H9 (cell line): ENCODE data around the gene CDC42. TPM values are rescaled to one million over a fixed set of nuclear protein-coding genes. Genes with fewer than 3 reads are reported as not detected.
A peak's percentile ranks its signal among the peaks of the same experiment; 100 is the strongest.

Experiments
- DNase-seq: peaks from one replicate; pipeline ENCODE4 v3.0.0-alpha.2; 2017
- H2AFZ ChIP-seq: one replicate; pipeline ENCODE4 v1.6.1; 2013; ENCODE audit warnings: mild to moderate bottlenecking, low read length, control low read depth, moderate library complexity
- H2AK5ac ChIP-seq: 2 replicates; pipeline ENCODE4 v1.6.1; 2013; ENCODE audit warnings: low read length, control low read depth, mixed read lengths; ENCODE audit not compliant: insufficient read length
- H2BK120ac ChIP-seq: one replicate; pipeline ENCODE4 v1.6.1; 2013; ENCODE audit warnings: low read depth, mild to moderate bottlenecking, low read length, control low read depth, inconsistent platforms; ENCODE audit not compliant: poor library complexity, severe bottlenecking
- H2BK12ac ChIP-seq: 2 replicates; pipeline ENCODE4 v1.6.1; 2013; ENCODE audit warnings: low read length, control low read depth, mixed read lengths, low read depth; ENCODE audit not compliant: insufficient read length
- H2BK15ac ChIP-seq: 2 replicates; pipeline ENCODE4 v1.6.1; 2013; ENCODE audit warnings: low read depth, low read length, control low read depth
- H2BK20ac ChIP-seq: one replicate; pipeline ENCODE4 v1.6.1; 2013; ENCODE audit warnings: low read depth, mild to moderate bottlenecking, low read length, control low read depth, inconsistent platforms; ENCODE audit not compliant: poor library complexity, severe bottlenecking
- H2BK5ac ChIP-seq: 2 replicates; pipeline ENCODE4 v1.6.1; 2013; ENCODE audit warnings: low read length, control low read depth, mixed read lengths; ENCODE audit not compliant: insufficient read length
- H3K14ac ChIP-seq: 2 replicates; pipeline ENCODE4 v1.6.1; 2013; ENCODE audit warnings: low read length, control low read depth; ENCODE audit not compliant: insufficient read depth
- H3K18ac ChIP-seq: 2 replicates; pipeline ENCODE4 v1.6.1; 2013; ENCODE audit warnings: low read depth, mild to moderate bottlenecking, mixed read lengths, low read length, control low read depth; ENCODE audit not compliant: insufficient read length
- H3K23ac ChIP-seq: 2 replicates; pipeline ENCODE4 v1.6.1; 2013; ENCODE audit warnings: low read length, control low read depth, mixed read lengths, low read depth; ENCODE audit not compliant: insufficient read length
- H3K23me2 ChIP-seq: 2 replicates; pipeline ENCODE4 v1.6.1; 2013; ENCODE audit warnings: low read depth, mild to moderate bottlenecking, mixed read lengths, low read length, control low read depth; ENCODE audit not compliant: insufficient read length, poor library complexity, severe bottlenecking
- H3K27ac ChIP-seq: 2 replicates; pipeline ENCODE4 v1.5.1; 2013; ENCODE audit warnings: low read length, control low read depth, mixed read lengths, low read depth; ENCODE audit not compliant: insufficient read length
- H3K27me3 ChIP-seq: 2 replicates; pipeline ENCODE4 v1.6.1; 2013; ENCODE audit warnings: low read length, control low read depth, inconsistent platforms; ENCODE audit not compliant: insufficient read depth
- H3K4ac ChIP-seq: 2 replicates; pipeline ENCODE4 v1.6.1; 2013; ENCODE audit warnings: low read depth, mild to moderate bottlenecking, control low read depth, inconsistent platforms, low read length, moderate library complexity
- H3K4me1 ChIP-seq: 2 replicates; pipeline ENCODE4 v1.6.1; 2013; ENCODE audit warnings: low read length, control low read depth, inconsistent platforms; ENCODE audit not compliant: insufficient read depth
- H3K4me2 ChIP-seq: 2 replicates; pipeline ENCODE4 v1.6.1; 2013; ENCODE audit warnings: low read length, control low read depth, mixed read lengths; ENCODE audit not compliant: insufficient read length, insufficient read depth
- H3K56ac ChIP-seq: 2 replicates; pipeline ENCODE4 v1.6.1; 2013; ENCODE audit warnings: low read depth, mild to moderate bottlenecking, mixed read lengths, low read length, control low read depth; ENCODE audit not compliant: insufficient read length
- H3K79me1 ChIP-seq: 2 replicates; pipeline ENCODE4 v1.6.1; 2013; ENCODE audit warnings: low read depth, mild to moderate bottlenecking, moderate library complexity, low read length, control low read depth, inconsistent platforms; ENCODE audit not compliant: insufficient read depth, poor library complexity, severe bottlenecking
- H3K79me2 ChIP-seq: 2 replicates; pipeline ENCODE4 v1.6.1; 2013; ENCODE audit warnings: low read length, control low read depth, inconsistent platforms; ENCODE audit not compliant: insufficient read depth
- H3K9ac ChIP-seq: 2 replicates; pipeline ENCODE4 v1.6.1; 2013; ENCODE audit warnings: low read length, control low read depth, mixed read lengths; ENCODE audit not compliant: insufficient read length; ENCODE audit errors: extremely low read depth
- H3K9me3 ChIP-seq: one replicate; pipeline ENCODE4 v1.6.1; 2013; ENCODE audit warnings: low read depth, low read length, inconsistent platforms; ENCODE audit not compliant: control insufficient read depth
- H3T11ph ChIP-seq: one replicate; pipeline ENCODE4 v1.6.1; 2013; ENCODE audit warnings: mild to moderate bottlenecking, low read length, control low read depth, inconsistent platforms
- H4K20me1 ChIP-seq: one replicate; pipeline ENCODE4 v1.6.1; 2013; ENCODE audit not compliant: control insufficient read depth, insufficient read length, insufficient read depth
- H4K5ac ChIP-seq: 2 replicates; pipeline ENCODE4 v1.6.1; 2013; ENCODE audit warnings: low read depth, mild to moderate bottlenecking, mixed read lengths, low read length, control low read depth; ENCODE audit not compliant: insufficient read length
- H4K8ac ChIP-seq: replicated peaks from 2 replicates; pipeline ENCODE4 v1.6.1; 2013; ENCODE audit warnings: low read length, control low read depth, mixed read lengths, low read depth; ENCODE audit not compliant: insufficient read length
- H4K91ac ChIP-seq: 2 replicates; pipeline ENCODE4 v1.6.1; 2013; ENCODE audit warnings: low read depth, mild to moderate bottlenecking, moderate library complexity, mixed read lengths, low read length, control low read depth; ENCODE audit not compliant: insufficient read length
- H3K27ac Mint-ChIP-seq, 3 experiments: 2 replicates in 2 of 3; 3 replicates in 1 of 3; pipeline ENCODE4 v1.8.0; 2020 to 2021; ENCODE audit warnings: mixed read lengths in 3 of 3, mild to moderate bottlenecking in 1 of 3, moderate library complexity in 1 of 3
- H3K27me3 Mint-ChIP-seq: 2 replicates; pipeline ENCODE4 v1.8.0; 2021; ENCODE audit warnings: low read depth, mild to moderate bottlenecking, moderate library complexity, mixed read lengths
- H3K36me3 Mint-ChIP-seq, 3 experiments: 2 replicates in 2 of 3; 3 replicates in 1 of 3; pipeline ENCODE4 v1.8.0; 2020 to 2021; ENCODE audit warnings: low read depth in 3 of 3, mixed read lengths in 3 of 3; ENCODE audit not compliant: insufficient read depth in 1 of 3
- H3K4me1 Mint-ChIP-seq, 2 experiments: 2 replicates each; pipeline ENCODE4 v1.8.0; 2020; ENCODE audit warnings: mixed read lengths in 2 of 2
- H3K4me3 Mint-ChIP-seq, 2 experiments: 2 replicates in 1 of 2; 3 replicates in 1 of 2; pipeline ENCODE4 v1.8.0; 2020 to 2021; ENCODE audit warnings: mild to moderate bottlenecking in 2 of 2, mixed read lengths in 2 of 2, moderate library complexity in 1 of 2
- H3K9me3 Mint-ChIP-seq, 2 experiments: 2 replicates in 1 of 2; 3 replicates in 1 of 2; pipeline ENCODE4 v1.8.0; 2020; ENCODE audit warnings: mild to moderate bottlenecking in 2 of 2, mixed read lengths in 2 of 2, moderate library complexity in 1 of 2
- CTCF ChIP-seq: fragments of 200-600 bp; sonication (generic); conservative IDR thresholded peaks from 3 replicates; pipeline ENCODE4 v1.8.0; 2021; ENCODE audit warnings: antibody characterized with exemption, mild to moderate bottlenecking
- WGBS: extraction: QIAGEN DNeasy Blood & Tissue Kit; methylation state at CpG from one replicate; pipeline ENCODE4 v1.1.7; 2013; ENCODE audit warnings: missing lambda C conversion rate, low lambda C conversion rate, mixed read lengths; ENCODE audit not compliant: insufficient read length; ENCODE audit errors: extremely low coverage; 5-methylcytosine and 5-hydroxymethylcytosine counted together
- total RNA-seq: library from RNA; stranded (reverse); gene quantifications from 2 replicates; pipeline ENCODE4 v1.2.1, GENCODE V29; 2021

The CDC42 gene
- total RNA-seq, 1 experiment from 2014 or later, result 197 TPM

- no peaks in the 10 kb centered on the region for H4K20me1 ChIP-seq
- no peaks in the 10 kb centered on the region for H3K79me2 ChIP-seq
- Mint-ChIP-seq H3K27me3 (peaks cover 2% of the 10 kb centered on the region; the same call in 1 of the 2 replicates), H3K4me1 (peaks cover 28% of the 10 kb centered on the region in 2 experiments), H3K9me3 (no peaks in the 10 kb centered on the region), H3K4me3 (no peak overlapping the region), H3K27ac (peak overlapping the region in 1 of 3 experiments; percentile 36; a peak in 2 of 7 replicates), H3K36me3 (peaks cover 0 to under 1% (median under 1%) of the 10 kb centered on the region in 3 experiments; a peak in 2 of 7 replicates)
- no peak overlapping the region for H2BK20ac ChIP-seq
- H2BK5ac ChIP-seq, result no peak overlapping the region
- no peak overlapping the region for H4K5ac ChIP-seq
- no peak overlapping the region for H3K56ac ChIP-seq
- no peak overlapping the region for H3K27ac ChIP-seq
- H2AFZ ChIP-seq, result no peak overlapping the region
- H3K9ac ChIP-seq, result no peak overlapping the region
- no peak overlapping the region for H4K91ac ChIP-seq
- H3T11ph ChIP-seq, result no peak overlapping the region
- no peak overlapping the region for H2BK12ac ChIP-seq
- TF ChIP-seq CTCF, result no peak
- H2BK15ac ChIP-seq, result no peak overlapping the region
- H3K4ac ChIP-seq, result no peak overlapping the region
- no peaks in the 10 kb centered on the region for H3K23me2 ChIP-seq
- no peak overlapping the region for H4K8ac ChIP-seq
- H3K18ac ChIP-seq, result no peak overlapping the region
- H3K27me3 ChIP-seq, result no peaks in the 10 kb centered on the region
- H3K79me1 ChIP-seq, result no peaks in the 10 kb centered on the region
- no CpG with 5 or more reads among the region's 8 CpGs for WGBS
- H3K4me1 ChIP-seq, result peaks cover 11% of the 10 kb centered on the region; the same call in 1 of the 2 replicates
- no peak overlapping the region for H3K4me2 ChIP-seq
- H2BK120ac ChIP-seq, result no peak overlapping the region
- H3K9me3 ChIP-seq, result no peaks in the 10 kb centered on the region
- no peak overlapping the region for H2AK5ac ChIP-seq
- no peak overlapping the region for H3K23ac ChIP-seq
- DNase-seq, result no peak
- H3K14ac ChIP-seq, result no peak overlapping the region
Measured at GRCh38 chr1:22124592-22125229, 72.2 kb downstream of the CDC42 start.
